Activated CD8-positive, alpha-beta memory T cell treated with anti-CD3 and anti-CD28 coated beads, Interleukin-2, amount 50 U/mL, for 4 hours (primary cell): ENCODE measurements around the gene SLC25A51.
"Not testable (repeated sequence)": the region's sequence is repeated elsewhere in the genome, so short reads cannot be mapped to it uniquely, and the experiment has no call there.

ENCODE experiments used
- DNase-seq: peaks from one replicate; pipeline ENCODE4 v3.0.0-alpha.2; 2020

Gene SLC25A51

DNA sequence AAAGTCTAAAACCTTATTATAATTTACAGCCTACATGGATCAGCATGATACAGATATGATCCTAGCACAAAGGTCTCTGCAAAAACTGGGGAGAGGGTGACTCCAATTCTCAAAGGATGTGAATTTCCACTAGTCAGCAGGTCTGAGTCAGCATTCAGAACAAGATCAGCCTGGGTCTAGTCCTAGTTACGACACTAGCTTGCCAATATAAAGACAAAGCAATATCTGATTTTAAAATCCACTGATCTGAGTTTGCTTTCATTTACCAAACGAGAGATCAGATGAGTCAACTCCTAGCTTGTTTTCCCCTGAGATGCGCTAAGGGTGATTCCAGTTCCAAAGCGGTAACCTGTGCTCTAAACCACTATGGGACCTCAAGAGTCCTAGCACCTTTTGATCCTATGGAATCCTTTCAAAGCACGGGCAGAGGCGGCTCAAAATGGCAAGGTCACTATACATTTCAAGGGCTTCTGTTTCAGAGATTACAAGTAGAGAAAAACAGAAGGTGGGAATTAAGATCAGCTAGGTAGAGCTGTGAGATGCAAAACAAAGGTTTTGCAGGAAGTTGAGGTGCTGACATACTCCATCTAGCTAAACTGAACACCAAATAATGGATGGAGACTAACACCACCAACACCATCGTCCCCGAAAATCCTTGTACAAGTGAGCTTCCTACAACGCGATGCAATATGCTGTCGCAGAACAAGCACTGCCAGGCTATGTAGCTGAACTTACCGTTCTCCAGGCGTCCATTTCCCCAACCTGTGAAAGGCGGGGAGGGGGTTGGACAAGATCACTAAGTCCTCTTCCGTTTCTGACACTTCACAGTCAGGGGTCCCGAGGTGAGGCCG is 906 bp downstream of the SLC25A51 start:
- no peak for DNase-seq

DNA sequence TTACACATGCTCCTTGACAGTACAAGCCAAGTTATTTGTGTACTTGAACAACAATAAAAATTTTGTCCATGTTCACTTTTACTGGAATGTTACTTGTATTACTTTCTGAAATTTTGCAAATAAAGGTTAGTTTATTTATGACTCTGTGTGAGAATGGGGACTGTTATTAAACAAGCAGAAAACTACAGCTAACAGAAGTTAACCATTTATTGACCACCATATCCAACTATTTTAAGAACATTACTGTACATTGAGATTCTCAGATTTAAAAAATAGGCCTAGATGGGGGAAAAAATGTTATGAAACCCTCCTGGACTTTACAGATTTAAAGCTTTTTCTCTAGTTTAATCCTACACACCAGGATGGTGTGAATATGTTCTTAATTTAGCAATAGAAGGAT is 1.8 kb downstream of the SLC25A51 start:
- DNase-seq = no peak

- no peak for DNase-seq
Measured at GRCh38 chr9:37899041-37899440, 4.9 kb downstream of the SLC25A51 start.

GRCh38 chr9:37897665-37898064 is 6.3 kb downstream of the SLC25A51 start:
- DNase-seq = no peak

DNA sequence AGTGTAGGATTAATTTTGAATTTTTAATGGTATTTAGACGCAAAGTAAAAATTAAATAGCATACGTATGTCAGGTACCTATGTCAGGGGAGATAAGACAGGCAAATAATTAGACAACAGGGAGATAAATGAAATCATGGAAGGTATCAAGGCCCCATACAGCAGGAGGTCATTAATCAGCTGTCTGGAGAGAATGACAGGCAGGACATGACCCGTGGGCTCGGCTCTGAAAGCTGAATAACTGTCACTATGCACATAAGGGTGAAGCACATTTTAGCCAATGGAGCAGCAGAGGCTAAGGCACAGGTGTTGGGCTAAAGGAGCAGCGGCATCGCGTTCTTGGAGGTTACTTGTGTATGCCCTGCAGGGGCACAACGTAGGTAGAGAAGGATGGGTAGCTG is 11.9 kb downstream of the SLC25A51 start:
- no peak for DNase-seq

DNA sequence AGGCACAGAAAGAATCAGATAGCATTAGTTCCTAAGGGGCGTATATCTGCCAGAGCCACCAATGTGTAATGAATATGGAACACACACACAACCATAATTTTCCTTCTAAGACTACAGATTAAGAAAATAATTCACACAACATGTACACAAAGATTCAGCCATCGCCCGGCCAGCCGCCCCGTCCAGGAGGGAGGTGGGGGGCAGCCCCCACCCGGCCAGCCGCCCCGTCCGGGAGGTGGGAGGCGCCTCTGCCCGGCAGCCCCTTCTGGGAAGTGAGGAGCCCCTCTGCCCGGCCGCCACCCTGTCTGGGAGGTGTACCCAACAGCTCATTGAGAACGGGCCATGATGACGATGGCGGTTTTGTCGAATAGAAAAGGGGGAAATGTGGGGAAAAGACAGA is 12.9 kb downstream of the SLC25A51 start:
- not testable (repeated sequence) for DNase-seq

DNA sequence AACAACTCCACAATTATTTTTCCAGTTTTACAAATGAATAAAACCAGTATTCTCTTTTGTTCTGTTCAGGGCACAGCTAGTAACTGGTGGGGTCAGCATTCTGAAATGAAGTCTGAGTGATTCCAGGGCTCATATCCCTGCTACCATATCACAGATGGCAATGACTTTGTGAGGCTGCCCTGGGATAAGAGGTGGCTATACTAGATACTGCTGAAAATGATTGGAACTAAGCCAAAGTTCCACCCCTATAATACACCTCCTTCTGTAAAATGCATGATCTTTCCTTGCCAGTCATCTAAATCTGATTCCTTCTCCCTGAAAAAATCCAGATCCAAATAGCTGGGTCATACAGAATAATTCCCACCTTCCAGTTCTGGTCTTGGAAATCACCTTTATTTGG is 14.4 kb downstream of the SLC25A51 start:
- DNase-seq = no peak

- DNase-seq = not testable (repeated sequence)
Measured at GRCh38 chr9:37887977-37888583, 15.8 kb downstream of the SLC25A51 start.

- DNase-seq = no peak
Measured at GRCh38 chr9:37880916-37881479, 22.9 kb downstream of the SLC25A51 start.

DNA sequence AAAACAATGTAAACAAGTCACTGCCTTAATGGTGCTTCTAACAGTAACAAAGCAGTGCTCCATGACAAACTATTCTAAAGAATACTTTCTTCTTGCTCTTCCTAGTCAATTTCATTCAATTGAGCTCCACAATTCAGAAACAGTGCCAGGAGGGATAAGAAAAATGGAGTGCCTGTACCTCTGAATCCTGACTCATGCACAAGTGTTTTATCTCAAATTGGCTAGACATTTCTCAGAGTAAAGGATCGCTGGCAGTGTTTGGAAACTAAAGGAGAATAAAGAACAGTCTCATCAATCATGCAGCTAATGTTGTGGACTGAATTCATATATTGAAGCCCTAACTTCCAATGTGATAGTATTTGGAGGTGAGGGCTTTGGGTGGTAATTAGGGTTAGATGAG is 27.6 kb downstream of the SLC25A51 start:
- DNase-seq = no peak

- no peak for DNase-seq
Measured at GRCh38 chr9:37873955-37874354, 30.0 kb downstream of the SLC25A51 start.

GRCh38 chr9:37870799-37871176 is 33.1 kb downstream of the SLC25A51 start:
- no peak for DNase-seq

DNA sequence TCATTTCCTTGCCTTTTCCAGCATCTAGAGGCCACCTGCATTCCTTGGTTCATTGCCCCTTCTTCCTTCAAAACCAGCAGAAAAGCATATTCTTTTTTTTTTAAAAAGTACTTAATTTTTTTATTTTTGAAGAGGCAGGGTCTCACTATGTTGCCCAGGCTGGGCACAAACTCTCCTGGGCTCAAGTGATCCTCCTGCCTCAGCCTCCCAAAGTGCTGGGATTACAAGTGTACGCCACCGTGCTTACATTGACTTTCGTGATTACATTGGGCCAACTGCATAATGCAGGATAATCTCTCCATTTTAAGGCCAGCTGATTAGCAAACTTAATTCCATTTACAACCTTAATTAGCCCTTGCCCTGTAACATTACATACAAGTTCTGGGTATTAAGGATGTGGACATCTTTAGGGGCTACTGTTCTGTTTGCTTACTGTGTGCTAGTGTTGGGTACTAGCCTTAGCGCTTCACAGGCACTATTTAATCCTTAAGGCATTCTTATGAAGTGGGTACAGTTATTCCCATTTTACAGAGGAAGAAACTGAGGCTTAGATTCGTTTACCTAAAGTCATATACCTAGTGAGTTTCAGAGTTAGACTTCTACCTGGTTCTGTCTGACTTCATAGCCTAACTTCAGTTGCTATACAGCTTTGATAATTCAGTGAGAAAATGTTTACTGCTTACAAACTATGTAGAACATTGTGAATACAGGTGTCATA is 33.7 kb downstream of the SLC25A51 start:
- DNase-seq = no peak

- no peak for DNase-seq
Measured at GRCh38 chr9:37862530-37862929, 41.4 kb downstream of the SLC25A51 start.

- DNase-seq = no peak
Measured at GRCh38 chr9:37859043-37859442, 44.9 kb downstream of the SLC25A51 start.

- no peak for DNase-seq
Measured at GRCh38 chr9:37856551-37856950, 47.4 kb downstream of the SLC25A51 start.

DNA sequence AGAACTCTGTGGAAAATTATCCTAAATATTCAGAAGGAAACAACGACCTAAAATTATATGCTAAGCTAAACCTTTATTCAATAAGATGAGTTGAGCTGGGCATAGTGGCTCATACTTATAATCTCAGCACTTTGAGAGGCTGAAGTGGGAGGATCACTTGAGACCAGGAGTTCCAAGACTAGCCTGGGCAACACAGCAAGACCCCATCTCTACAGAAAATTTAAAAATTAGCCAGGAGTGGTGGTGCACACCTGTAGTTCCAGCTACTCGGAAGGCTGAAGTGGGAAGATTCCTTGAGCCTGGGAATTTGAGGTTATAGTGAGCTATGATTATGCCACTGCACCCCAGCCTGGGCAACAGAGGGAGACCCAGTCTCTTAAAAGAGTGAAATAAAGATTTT is 51.7 kb downstream of the SLC25A51 start:
- DNase-seq = no peak

- DNase-seq = no peak
Measured at GRCh38 chr9:37840560-37841194, 63.2 kb downstream of the SLC25A51 start.

DNA sequence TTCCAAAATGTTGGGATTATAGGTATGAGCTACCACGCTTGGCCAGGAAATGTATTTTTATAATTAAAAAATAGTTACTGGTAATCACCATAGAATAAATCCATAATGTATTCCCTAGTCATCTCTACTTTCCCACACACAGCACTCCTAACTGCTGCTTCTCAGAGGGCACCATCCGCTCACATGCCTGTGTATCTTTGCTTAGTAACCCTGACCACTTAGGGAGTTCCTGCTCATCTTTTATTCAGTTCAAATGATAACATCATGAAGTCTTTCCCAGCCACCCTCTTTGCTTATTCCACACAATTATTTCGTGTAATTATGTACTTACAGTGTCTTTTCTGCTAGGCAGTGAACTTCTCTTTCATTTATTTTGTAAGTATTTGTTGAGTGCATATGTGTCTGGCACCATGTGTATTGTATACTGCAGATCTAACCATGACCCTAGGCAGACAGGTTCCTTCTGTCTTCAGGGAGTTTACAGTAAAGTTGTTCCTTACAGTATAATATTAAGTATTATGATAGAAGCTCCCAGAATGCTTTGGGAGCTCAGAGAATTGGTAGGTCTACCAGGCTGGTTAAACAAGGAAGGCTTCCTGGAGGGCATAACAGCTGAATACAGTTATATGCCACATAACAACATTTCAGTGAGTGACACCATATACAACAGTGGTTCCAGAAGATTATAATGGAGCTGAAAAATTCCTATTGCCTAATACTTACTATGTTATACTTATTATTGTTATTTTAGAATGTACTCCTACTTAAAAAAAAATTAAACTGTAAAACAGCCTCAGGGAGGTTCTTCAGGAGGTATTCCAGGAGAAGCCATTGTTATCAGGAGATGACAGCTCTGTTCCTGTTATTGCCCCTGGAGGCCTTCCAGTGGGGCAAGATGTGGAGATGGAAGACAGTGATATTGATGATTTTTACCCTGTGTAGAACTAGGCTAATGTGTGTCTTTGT is 64.1 kb downstream of the SLC25A51 start:
- no peak for DNase-seq
